ENCODE results near the gene SERPINA3.

DNA sequence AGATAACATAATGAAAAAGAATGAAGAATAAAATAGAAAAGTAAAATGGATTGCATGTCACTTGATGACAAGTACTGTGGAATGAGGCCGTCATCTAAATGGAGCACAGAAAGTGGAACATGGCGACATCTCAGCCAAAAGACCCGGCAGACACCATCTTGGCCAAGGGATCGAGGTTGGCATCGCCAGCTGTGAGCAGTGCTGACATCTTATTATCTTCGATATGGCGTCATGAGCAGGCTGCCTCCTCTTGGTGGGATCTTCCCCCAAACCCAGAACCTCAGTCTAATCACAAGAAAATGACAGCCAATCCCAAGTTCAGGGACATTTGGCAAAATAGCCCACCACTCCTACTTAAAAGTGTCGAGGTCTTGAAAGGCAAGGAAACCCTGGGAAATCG lies 15.8 kb upstream of the SERPINA3 start:
- TF ChIP-seq, protein P1, sequence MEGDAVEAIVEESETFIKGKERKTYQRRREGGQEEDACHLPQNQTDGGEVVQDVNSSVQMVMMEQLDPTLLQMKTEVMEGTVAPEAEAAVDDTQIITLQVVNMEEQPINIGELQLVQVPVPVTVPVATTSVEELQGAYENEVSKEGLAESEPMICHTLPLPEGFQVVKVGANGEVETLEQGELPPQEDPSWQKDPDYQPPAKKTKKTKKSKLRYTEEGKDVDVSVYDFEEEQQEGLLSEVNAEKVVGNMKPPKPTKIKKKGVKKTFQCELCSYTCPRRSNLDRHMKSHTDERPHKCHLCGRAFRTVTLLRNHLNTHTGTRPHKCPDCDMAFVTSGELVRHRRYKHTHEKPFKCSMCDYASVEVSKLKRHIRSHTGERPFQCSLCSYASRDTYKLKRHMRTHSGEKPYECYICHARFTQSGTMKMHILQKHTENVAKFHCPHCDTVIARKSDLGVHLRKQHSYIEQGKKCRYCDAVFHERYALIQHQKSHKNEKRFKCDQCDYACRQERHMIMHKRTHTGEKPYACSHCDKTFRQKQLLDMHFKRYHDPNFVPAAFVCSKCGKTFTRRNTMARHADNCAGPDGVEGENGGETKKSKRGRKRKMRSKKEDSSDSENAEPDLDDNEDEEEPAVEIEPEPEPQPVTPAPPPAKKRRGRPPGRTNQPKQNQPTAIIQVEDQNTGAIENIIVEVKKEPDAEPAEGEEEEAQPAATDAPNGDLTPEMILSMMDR (conservative IDR thresholded peaks at IDR 0.05; ENCODE audit: low read depth, low read length): no peak
- TF ChIP-seq EZH2 (IDR thresholded peaks at IDR 0.05; ENCODE audit: low read length, unreplicated experiment) (no peak), EZH2phosphoT487 (IDR thresholded peaks at IDR 0.05; ENCODE audit: borderline replicate concordance, low read length) (no peak)
